Activated naive CD4-positive, alpha-beta T cell treated with Interleukin-2 at 50 U/mL for 16 hours (primary cell): ENCODE results near the gene ZNF444.
"Not testable (repeated sequence)": the region's sequence is repeated elsewhere in the genome, so short reads cannot be mapped to it uniquely, and the experiment has no call there.

Experiments
- DNase-seq: peaks from one replicate; pipeline ENCODE4 v3.0.0-alpha.2; 2020

The ZNF444 gene

GRCh38 chr19:56191115-56191514, 50.0 kb downstream of the ZNF444 start:
- DNase-seq: no peak

GRCh38 chr19:56191711-56192110, 50.6 kb downstream of the ZNF444 start:
- no peak for DNase-seq

GRCh38 chr19:56193981-56194640, 53.0 kb downstream of the ZNF444 start:
- DNase-seq: no peak

- not testable (repeated sequence) for DNase-seq
These were observed 56.6 kb downstream of the ZNF444 start, which contains the start of gene ZSCAN5B for GRCh38 chr19:56197646-56198045. TSS of gene ZSCAN5B (minus strand) at chr19:56197783. CDS start at chr19:56193052, 4,731 bp downstream.

GRCh38 chr19:56199687-56200086, 58.6 kb downstream of the ZNF444 start:
- no peak for DNase-seq

- DNase-seq: no peak
These were observed 60.9 kb downstream of the ZNF444 start, which contains the start of gene ZSCAN5C for GRCh38 chr19:56201973-56202372. TSS of gene ZSCAN5C (plus strand) at chr19:56202273. CDS start at chr19:56205914, 3,641 bp downstream.

- DNase-seq: not testable (repeated sequence)
These were observed 66.5 kb downstream of the ZNF444 start for GRCh38 chr19:56207581-56207980.

GRCh38 chr19:56209091-56209490, 68.0 kb downstream of the ZNF444 start:
- no peak for DNase-seq

GRCh38 chr19:56210036-56210435, 68.9 kb downstream of the ZNF444 start:
- DNase-seq: not testable (repeated sequence)
